LNCaP clone FGC (cell line): Measurements from ENCODE around the gene TXNRD2.

Experiments
- DNase-seq: peaks from one replicate; pipeline ENCODE4 v3.0.0-alpha.2; 2011; ENCODE audit warnings: low read depth
- H3K4me3 ChIP-seq: 2 replicates; pipeline ENCODE4 v1.5.1; 2011; ENCODE audit warnings: mild to moderate bottlenecking, low read depth, low read length, control low read depth
- TF ChIP-seq, protein P1 (sequence below): IDR thresholded peaks from 2 replicates; pipeline ENCODE4 v1.5.1; 2012; ENCODE audit warnings: mild to moderate bottlenecking; ENCODE audit not compliant: control insufficient read depth, insufficient read depth; ENCODE audit errors: extremely low read depth

Gene TXNRD2

DNA sequence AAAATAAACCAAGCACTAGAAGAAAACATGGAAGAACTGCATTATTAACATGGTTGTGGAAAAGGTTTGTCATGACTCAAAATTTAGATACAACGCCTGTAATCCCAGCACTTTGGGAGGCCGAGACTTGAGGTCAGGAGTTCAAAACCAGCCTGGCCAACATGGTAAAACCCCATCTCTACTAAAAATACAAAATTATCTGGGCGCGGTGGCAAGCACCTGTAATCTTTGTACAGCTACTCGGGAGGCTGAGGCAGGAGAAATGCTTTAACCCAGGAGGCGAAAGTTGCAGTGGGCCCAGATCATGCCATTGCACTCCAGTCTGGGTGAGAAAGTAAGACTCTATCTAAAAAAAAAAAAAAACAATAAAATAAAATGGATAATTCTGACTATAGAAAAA, 110.6 kb downstream of the TXNRD2 start:
- TF ChIP-seq, protein P1, sequence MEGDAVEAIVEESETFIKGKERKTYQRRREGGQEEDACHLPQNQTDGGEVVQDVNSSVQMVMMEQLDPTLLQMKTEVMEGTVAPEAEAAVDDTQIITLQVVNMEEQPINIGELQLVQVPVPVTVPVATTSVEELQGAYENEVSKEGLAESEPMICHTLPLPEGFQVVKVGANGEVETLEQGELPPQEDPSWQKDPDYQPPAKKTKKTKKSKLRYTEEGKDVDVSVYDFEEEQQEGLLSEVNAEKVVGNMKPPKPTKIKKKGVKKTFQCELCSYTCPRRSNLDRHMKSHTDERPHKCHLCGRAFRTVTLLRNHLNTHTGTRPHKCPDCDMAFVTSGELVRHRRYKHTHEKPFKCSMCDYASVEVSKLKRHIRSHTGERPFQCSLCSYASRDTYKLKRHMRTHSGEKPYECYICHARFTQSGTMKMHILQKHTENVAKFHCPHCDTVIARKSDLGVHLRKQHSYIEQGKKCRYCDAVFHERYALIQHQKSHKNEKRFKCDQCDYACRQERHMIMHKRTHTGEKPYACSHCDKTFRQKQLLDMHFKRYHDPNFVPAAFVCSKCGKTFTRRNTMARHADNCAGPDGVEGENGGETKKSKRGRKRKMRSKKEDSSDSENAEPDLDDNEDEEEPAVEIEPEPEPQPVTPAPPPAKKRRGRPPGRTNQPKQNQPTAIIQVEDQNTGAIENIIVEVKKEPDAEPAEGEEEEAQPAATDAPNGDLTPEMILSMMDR = no peak
- no peak overlapping the region for H3K4me3 ChIP-seq
- no peak for DNase-seq

- no peak overlapping the region for H3K4me3 ChIP-seq
- DNase-seq = no peak
- TF ChIP-seq, protein P1 = no peak
Observed at GRCh38 chr22:19828035-19828401, 113.6 kb downstream of the TXNRD2 start.

DNA sequence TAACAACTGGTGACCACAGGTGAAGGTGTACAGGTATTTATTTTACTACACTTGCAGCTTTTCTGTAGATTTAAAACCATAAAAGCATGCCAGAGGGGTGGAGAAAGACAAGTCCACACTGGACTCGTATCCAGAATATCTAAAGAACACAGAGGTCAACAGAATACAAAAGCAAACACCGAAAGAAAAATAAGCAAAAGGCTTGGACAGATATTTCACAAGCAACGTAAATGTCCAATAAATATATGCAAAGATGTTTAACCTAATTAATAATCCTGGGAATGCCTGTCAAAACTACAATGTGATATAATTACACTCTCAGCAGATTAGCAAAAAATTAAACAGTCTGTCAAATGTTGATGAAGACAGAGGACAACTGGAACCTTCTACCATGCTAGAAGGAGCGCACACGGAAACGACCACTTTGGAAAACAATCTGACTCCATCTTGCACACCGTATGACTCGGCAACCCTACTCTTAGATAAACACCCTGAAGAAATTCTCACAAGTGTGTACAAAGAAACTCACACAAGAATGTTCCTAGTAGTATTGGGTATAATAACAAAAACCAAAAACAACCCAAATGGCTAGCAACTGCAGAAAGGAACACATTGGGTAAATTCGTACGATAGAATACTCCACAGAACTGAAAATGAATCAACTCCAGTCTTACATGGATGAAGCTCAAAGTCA, 114.1 kb downstream of the TXNRD2 start:
- TF ChIP-seq, protein P1 = no peak
- peak overlapping the region; percentile 13; the same call in 1 of the 2 replicates for H3K4me3 ChIP-seq
- peak; percentile 14 for DNase-seq

DNA sequence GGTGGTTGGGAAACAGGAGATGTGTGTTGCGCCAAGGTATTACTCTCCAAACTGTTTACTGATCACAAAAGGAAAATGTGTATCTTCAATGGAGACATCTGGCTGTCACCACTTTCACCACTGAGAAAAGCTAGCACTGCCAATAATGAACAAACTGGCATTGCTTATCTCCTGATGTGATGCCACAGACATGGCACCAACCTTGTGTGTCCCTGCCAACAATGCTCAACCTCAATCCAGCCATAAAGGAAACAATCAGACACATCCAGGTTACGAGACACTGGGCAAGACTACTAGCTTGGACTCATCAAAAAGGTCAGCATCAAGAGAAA, 115.0 kb downstream of the TXNRD2 start:
- peak; percentile 61 for DNase-seq
- H3K4me3 ChIP-seq = no peak overlapping the region
- TF ChIP-seq, protein P1 = no peak

DNA sequence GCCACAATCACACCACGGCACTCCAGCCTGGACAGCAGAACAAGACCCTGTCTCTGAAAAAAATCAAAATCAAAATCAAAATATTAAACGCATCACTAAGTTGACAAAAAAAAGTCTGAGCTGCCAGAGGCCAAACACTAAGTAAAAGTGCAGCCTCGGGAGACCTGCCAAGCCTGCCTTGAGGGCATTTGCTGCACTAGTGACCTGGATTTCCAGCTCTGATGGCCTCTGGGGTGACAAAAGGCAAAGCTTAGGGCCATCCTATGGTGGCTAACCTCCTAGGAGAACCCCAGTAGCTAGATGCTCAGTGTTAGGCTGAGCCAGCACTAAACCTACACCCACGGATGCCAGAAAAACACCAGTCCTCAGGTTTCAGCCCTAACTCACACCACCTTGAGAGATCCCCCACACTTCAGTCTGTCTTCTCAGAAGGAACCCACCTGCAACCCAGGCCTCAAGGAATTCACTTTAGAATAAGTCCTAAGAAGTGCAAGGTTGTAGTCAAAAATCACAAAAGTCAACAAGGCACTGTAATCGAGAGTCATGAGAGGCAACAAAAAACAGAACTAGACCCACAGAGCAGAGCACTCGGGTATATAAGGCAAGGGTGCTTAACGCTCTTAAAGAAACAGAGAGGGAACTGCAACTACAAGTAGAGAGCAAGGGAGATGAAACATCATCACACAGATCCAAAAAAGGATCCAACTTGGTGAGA, 115.6 kb downstream of the TXNRD2 start:
- TF ChIP-seq, protein P1 = no peak

More for the DNA sequence above, 115.6 kb downstream of the TXNRD2 start:
- H3K4me3 ChIP-seq = no peak overlapping the region
- DNase-seq = no peak
